NCI-H1417 (cell line): ENCODE results near the gene BEND6.
A peak's percentile ranks its signal among the peaks of the same experiment; 100 is the strongest.

ENCODE experiments used
- DNase-seq, 3 experiments: peaks; one replicate each; lab custom pipeline; 2025; lab: John Stamatoyannopoulos, UW

BEND6 gene

DNA sequence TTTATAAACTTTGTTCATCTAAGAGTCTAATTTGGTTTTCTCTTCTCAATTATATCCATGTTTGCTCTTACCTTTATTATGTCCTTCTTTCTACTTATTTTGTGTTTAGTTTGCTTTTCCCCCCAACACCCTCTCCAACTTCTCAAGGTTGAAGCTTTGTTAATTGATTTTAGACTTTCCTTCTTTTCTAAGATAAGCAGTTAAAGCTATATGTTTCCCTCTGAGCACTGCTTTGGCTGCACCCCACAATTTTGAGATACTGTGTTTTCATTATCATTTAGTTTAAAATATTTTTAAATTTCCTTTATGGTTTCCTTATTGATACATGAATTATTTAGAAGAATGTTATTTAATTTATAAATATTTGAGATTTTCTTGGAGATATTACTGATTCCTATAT is 13.9 kb upstream of the BEND6 start:
- DNase-seq = no peak

DNA sequence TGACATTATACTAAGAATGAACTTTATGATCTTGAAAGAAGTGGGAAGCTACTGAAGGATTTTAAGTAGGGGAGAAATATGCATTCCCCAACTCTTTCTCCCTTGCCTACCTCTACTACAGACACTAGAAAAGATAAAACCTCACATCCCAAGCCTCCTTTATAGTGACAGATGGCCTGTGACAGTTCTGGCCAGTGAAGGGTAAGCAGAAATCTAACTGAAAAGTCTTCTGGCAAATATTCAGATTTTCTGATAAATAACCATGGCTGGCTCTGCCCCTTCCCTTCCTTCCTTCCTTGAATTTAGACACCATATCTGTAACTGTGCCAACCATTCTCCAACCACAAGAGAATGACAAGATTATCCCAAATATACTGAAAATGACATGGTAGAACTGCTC is 10.2 kb upstream of the BEND6 start:
- DNase-seq = no peak

DNA sequence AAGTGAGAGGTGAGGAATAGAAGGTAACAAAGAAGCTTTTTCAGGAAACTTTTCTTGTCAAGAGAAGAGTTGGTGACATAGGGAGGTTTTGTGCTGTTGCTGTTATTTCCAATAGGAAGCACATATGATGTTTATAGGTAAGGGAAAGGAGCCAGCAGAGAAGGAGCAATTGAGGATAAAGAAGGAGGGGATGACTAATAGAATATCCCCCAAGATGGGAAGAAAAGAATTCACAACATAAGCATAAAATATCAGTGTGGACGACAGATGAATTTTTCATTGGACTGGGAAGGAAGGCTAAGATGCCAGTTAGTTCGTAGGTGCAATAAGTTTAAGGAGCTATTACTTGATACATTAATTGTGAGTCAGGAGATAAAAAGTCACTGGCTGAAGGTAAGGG is 8.5 kb upstream of the BEND6 start:
- DNase-seq = no peak

DNA sequence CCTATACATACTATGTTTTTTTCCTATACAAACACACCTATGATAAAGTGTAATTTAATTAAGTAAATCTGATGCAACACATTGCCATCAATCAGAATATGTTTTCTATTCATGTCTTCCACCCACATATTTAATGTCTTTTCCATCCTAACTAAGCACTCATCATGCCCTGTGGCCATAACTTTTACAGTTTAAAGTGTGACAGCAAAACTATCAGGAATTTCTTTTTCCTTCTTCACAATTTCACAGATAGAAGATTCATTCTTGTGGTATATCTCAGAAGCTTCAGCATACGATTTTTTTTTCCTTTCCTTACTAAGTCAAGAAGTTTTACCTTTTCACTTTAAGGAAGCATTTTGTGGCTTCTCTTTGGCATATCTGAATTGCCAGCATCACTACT is 7.0 kb upstream of the BEND6 start:
- DNase-seq = no peak

DNA sequence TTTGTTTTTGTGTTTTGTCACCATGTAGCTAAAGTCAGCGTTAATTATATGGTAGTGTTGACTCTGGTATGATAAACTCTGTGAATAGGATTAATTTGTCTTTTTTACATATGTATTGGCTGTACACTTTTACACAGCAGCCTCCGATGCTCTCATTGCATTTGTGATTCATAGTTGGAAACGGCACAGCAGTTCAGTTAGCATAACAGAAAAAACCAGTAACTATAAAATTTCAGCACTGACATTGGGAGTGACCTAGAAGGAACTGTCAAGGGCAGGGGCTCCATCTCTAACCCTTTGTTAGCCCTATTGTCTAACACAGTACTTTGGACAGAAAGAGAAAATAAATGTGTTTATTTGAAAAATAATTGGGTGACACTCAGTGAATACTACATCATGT is 5.6 kb upstream of the BEND6 start:
- DNase-seq = no peak

DNA sequence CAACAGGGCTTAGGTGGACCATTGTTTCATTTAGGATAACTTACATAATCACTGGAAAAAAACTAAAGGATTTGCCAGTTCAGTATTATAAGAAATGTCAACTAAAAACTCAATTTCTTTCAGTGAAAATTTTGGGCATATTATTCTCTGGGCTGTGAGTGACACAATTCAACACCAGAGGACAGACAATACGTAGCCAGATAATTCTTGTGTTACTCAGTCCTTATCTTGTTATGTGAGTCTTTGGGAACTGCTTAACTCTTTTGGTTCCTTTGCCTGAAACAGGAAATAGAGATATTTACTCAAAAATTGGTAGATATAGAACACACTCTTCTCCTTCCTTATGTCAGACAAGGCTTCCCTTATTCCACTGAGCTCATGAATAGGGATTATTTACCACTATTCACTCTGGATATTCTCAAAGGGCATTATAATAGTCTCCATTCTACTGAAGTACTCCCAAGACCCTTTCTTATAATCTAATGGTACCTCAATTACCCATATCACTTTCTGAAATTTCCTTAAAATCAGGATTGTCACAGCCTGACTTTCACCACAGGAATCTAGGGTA is 4.9 kb upstream of the BEND6 start:
- DNase-seq = no peak

DNA sequence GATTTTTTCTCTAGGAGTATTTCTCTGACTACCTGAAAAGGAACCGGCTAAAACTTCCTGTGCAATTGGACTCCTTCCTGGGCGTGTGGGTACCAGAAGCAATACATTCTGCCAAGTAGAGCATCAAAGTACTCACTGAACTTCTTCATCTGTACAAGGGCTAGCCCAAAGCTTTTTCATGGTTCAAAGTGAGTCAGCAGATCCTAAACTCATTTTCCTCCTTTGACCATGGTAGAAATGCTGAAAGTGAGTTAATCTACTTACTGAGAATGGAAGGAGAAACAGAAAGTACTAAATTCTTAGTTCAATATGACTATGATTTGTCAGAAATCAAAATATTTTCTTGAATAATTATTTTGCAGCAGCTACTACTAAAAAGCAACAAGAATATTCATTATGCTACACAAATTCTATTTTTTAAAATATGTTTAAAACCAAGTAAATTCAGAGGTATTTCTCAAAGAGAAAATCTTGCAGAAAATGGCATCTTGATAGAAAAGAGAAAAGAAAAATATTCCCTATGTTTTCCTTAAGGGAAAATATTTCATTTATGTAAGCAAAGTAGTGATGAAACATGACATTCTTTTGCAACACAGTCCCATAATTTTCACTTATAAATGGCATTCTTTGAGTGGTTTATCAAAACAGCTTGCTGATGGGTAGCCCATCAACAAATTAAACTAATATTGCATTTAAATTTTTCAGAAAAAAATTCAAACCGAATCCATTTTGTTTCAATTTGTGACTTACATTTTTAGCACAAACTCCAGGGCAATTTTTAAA is 3.7 kb upstream of the BEND6 start:
- no peak for DNase-seq

DNA sequence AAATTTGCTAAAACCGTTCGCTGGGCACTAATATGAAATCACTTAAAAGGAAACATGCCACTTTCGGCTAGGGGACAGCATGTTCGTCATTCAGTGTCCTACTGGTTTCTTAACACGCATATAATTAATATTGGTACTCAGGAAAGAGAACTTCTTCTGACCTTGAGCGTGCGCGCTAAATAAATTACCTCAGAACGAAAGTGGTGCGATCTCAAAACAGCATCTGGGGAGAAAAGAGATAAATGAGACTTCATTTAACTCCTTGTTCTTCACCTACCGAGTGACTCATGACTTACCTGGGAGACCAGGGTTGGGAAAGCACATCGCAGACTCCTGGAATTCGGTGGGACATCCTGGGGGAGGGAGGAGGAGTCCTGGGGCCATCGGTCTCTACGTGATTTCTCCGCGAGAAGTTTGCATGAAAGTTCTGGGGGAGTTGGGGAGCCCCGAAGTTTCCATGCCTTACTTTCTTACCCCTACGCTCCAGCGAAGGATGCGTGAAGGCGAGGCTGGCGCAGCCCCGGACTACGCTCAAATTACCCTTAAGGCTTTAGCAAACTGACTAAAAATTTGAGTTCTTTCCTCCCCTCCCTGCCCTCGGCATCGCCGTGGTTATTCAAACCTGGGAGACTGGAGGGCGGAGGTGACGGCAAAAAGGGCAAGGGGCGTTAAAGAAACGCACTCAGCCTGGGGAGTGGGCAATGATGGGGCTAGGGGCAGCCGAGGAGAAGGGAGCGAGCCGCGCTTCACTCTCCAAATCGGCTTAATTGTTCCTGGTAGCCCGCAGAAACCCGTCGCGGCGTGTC is 1.1 kb upstream of the BEND6 start:
- peak in 2 of 3 experiments; percentile 25 to 55 for DNase-seq

DNA sequence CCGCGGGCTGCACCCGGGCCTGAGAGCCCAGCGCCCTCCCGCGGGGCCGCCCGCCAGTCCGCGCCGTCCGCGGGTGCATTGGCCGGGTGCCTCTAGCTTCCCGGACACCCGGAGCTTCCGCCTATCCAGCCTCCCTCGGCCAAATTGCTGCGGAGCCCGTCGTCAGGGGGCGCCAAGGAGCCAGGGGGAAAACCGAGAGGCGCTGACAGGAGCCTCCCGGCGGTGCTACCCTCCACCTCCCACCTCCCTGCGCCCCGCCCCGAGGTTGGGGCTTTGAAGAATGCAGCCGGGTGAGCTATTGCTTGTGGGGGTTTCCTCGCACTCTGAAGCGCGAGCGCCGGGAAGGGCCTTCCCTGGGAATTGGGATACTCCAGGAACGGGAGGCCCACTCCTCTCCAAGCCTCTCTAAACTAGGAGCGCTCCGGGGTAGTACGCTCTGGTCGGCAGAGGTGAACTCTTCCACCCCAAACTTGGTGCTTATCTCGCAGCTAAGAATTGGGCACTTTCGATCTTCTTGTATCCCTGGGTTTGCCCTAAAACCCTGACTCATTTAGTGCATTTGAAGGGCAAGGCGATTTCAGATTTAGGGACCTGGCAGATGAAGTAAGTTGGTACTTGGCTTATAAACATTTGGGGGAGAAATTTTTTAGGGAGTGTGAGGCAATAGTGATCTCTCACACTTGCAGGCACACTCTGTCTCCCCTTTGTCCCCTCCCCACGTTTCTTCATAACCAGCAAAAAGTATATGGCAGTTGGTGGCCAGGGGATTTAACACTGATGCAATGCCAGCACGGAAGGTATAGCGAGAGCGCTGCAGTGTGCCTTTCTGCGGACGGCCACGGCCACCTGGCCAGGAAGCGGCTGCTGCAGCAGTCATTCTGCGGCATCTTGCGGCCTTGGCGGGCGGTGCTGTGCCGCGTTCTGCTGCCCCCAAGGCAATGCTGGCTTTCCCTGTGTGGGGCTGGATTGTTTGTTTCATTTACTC is 556 bp downstream of the BEND6 start:
- peak; percentile 73 to 86 (median 84) for DNase-seq

DNA sequence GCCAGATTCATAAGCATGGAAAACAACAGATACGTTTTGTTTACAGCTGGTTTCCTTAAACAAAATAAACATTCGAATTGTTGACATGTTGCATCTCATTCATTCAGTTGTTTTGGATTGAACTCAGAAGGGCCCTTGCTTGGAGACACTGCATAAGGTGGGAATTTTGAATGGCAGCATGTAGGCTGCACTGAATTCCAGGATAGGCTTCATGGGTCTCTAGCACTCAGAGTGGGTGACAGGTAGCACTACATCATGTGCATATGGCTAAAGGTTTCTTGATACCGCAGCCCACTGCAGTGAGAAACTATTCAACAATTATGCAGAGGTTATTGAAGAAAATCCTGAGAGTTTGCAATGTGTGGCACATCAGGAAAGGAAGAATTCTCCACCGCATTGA is 1.6 kb downstream of the BEND6 start:
- peak in 1 of 3 experiments; percentile 21 for DNase-seq

DNA sequence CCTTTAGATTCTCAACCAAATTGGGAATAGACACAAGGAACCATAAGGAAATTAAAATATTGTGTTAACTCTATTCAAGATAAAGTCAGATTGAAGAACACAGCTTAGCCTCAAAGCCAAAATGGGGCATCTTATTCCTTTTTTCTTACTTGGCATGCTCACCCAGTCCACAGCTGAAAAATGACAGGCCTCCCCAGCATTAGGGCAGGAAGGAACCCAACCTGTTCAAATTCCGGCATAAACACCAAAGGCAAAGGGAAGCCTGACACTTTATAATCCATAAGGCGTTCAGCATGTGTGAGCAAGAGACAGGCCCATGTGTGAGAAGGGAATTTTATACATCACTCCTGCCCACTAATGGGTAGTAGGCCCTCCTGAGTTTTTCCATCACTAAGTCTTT is 2.9 kb downstream of the BEND6 start:
- DNase-seq = no peak

DNA sequence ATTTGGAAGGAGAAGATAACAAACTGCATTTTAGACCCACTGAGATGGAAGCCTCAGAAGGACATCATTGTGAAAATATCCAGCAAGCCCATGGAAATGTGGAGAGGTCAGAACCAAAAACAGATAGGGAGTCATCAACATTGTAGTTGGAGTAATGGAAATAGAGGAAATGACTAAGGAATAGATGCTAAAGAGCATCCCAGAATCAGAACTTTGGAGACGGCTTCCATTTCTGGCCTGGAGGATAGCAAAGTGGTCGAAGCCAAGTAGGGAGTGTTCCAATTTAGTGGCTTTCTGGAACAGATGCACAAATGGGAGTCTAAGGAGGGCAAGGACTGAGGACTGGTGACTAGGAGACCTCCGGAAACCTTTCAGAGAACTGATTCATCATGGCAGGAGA is 3.6 kb downstream of the BEND6 start:
- no peak for DNase-seq

DNA sequence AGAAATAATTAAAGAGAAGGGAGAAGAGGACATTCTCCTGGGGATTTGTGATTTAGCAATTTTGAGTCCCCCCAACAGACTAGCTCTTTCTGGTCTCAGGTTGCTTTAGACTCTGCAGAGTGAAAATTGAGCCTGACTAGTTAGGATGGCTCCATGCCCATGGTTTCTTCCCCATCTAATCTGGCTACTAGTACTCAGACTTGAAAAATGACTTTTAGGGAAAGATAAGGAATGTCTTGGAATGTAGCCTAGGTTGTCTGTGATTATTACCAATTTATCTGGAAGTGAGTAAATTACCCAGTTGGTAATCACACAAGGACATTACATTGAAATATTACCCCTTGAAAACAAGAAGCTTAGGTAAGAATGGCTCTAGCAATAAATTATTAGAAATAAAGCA is 4.2 kb downstream of the BEND6 start:
- no peak for DNase-seq

DNA sequence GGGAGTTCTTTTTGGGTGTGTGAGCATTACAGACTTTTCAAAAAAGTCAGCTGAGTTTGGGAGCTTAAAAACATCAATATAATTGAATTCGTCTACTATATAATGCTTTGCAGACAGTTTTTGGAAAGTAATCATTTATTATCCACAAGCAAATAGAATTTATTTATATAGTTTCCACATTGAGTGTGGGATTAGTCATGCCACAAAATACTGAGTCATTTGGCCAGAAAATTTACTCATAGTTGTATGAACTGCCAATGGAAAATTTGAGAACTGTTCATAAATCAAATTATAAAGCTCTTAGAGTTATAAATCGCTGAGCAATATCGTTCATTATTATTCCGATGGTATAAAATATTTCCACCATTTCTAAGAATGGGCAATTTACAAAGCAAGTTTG is 5.0 kb downstream of the BEND6 start:
- no peak for DNase-seq

DNA sequence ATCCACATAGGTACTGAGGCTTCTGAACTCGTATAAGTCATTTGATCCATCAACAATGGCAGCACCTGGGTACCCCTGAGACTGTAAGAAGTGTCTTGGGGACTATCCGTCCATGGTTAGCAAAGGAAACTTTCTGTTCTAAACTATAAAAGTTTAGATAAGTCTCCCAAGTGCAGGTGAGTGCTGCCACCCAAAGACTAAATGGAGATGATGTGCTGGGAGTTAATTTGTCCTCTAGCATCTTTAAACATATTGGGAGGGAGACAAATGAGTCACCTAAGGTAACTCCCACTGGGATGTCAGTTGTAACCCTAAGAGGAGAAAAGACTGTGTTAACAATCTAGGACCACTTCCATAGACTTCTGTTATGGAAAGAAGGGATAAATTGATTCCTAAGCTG is 6.2 kb downstream of the BEND6 start:
- DNase-seq = no peak

DNA sequence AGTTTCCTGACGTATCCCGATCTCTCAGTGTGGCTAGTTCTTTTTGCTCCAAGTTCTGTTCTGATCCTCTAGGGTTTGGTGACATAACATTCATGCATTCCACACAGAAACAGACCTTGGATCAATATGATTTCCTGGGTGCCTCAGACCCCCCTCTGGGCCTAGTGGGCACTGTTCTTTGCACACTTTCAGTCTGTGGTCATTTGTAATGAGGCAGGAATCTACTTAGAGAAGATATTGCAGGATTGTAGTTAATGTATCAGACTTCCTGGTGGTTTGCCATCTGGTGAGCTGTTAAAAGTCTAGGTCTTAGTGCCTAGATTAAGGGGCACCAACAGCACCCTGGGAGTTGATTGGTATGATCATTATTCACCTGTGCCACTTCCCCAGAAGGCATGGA is 7.5 kb downstream of the BEND6 start:
- DNase-seq = no peak

DNA sequence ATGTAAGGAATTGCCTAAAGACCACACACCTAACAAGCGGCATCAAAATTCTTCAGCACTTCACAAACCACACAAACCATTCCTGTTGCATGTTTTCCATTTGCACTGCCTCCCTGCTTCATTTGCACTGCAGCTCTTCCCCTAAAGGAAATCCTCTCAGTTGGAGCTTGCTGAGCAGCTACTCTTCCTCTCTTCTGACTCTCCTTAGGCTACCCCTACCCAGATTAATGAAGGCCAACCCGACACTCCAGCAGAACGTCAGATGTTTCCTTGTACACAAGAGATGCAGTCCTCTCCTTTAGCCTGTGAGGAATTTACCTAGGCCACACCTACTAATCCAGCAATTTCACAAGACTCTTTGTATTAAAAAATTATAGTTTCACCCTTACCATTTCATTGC is 8.1 kb downstream of the BEND6 start:
- no peak for DNase-seq

DNA sequence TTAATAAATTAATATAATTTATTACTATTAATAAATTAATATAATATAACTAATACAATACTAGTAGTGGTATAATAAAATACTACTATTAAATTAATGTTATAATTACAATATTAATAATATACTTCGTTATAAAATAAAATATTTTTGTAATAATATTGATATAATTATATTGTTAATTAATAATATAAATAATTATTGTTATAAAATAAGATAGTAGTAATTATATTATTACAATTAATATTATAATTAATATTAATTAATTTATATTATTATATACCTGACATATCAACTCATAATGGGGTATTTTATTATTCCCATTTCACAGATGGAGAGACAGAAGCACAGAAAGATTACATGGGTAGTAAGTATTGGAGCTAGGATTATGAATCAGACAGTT is 8.9 kb downstream of the BEND6 start:
- DNase-seq = no peak

DNA sequence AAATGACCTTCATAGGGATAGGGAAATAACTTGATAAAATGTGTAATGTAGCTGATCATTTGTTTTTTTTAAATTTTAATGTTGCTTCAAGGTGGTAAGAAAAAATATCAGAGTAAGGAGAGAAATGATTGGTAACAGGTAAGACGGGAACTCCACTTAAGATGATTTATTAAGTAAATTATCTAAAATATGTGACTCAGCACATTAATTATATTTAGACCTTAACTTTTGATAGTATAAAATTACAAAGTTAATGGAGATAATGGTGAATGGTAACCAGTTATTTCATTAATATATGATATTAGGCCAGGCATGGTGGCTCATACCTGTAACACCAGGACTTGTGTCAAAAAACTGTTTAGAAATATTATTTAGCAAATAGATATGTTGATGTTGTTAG is 10.2 kb downstream of the BEND6 start:
- no peak for DNase-seq

DNA sequence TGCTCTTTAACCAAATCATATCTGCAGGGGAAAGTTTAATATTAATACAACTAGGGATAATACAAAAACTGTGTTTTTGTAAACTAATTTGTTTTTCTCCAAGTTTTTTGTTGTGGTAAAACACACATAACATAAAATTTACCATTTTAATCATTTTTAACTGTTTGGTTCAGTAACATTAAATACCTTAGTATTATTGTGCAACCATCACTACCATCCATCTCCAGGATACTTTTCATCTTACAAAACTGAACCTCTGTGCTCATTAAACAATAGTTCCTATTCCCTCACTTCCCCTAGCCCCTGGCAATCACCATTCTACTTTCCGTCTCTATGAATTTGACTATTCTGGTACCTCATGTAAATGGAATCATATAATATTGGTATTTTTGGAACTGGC is 15.9 kb downstream of the BEND6 start:
- no peak for DNase-seq

DNA sequence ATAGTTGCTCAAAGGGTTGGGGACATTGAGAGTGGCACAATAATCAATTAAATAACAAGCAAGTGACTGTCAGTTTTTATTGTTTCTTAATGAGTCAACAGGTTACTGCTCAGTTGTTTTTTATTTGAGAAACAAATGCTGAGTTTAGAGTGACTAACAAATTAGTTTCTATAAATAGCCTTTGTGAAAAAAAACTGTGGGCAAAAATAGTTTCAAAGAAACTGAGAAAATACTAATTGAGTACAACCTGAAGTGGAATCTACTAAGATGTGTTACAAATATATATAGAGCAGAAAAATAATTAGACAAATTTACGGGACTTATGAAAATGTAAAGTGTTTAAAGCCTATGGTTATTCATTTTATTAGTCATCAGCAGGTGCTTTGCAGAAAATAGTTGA is 22.3 kb downstream of the BEND6 start:
- DNase-seq = no peak

DNA sequence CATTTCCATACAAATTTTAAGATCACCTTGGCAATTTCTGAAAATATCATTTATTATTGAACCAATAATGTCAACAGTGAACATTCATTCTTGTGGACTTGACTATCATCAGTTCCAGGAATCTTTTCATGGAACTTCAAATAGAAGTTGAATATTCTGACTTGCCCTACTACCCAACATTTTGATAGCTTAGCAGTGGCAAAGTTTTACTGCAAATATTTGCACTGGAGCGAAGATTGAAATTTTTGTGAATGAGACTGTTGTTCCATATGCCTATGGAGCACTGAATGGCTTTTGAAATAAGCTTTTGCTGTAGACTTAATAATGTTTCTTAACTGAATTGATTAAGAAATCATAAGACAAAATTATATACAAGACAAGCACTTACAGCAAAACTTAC is 23.6 kb downstream of the BEND6 start:
- no peak for DNase-seq
